UCSD-AML1 (cell line): ENCODE results near the gene CCDC12.
A peak's percentile ranks its signal among the peaks of the same experiment; 100 is the strongest.

Source experiments
- DNase-seq: peaks from one replicate; lab custom pipeline; 2025; ENCODE audit not compliant: unreplicated experiment; lab: John Stamatoyannopoulos, UW

The CCDC12 gene

GRCh38 chr3:47008234-47008796 is 31.8 kb upstream of the CCDC12 start:
- DNase-seq = no peak

- no peak for DNase-seq
These were observed 31.1 kb upstream of the CCDC12 start for GRCh38 chr3:47007482-47008233.

- no peak for DNase-seq
These were observed 30.5 kb upstream of the CCDC12 start for GRCh38 chr3:47007001-47007400.

- no peak for DNase-seq
These were observed 29.7 kb upstream of the CCDC12 start for GRCh38 chr3:47006145-47006651.

GRCh38 chr3:47005212-47006144 is 28.9 kb upstream of the CCDC12 start:
- DNase-seq = no peak

GRCh38 chr3:47004369-47005211 is 28.0 kb upstream of the CCDC12 start:
- DNase-seq = no peak

GRCh38 chr3:47003461-47004368 is 27.2 kb upstream of the CCDC12 start:
- no peak for DNase-seq

GRCh38 chr3:47003056-47003410 is 26.5 kb upstream of the CCDC12 start:
- DNase-seq = no peak

GRCh38 chr3:47002171-47003055 is 25.9 kb upstream of the CCDC12 start:
- no peak for DNase-seq

GRCh38 chr3:47001731-47002170 is 25.2 kb upstream of the CCDC12 start:
- no peak for DNase-seq

GRCh38 chr3:47000922-47001730 is 24.6 kb upstream of the CCDC12 start:
- DNase-seq = no peak

GRCh38 chr3:47000198-47000815 is 23.8 kb upstream of the CCDC12 start:
- DNase-seq = no peak

- no peak for DNase-seq
These were observed 23.1 kb upstream of the CCDC12 start for GRCh38 chr3:46999516-47000197.

GRCh38 chr3:46998852-46999515 is 22.4 kb upstream of the CCDC12 start:
- no peak for DNase-seq

- peak; percentile 63 for DNase-seq
These were observed 21.7 kb upstream of the CCDC12 start for GRCh38 chr3:46998121-46998851.
